ENCODE data around the gene A4GNT. TPM values are rescaled to one million over a fixed set of nuclear protein-coding genes. Genes with fewer than 3 reads are reported as not detected.

Gene A4GNT
- polyA plus RNA-seq, 1 donor = 0.07 TPM

- Histone ChIP-seq H3K27me3 (ENCODE audit: control insufficient read depth, insufficient read depth, low read length) (no peaks in the 10 kb centered on the region), H3K9me3 (ENCODE audit: control insufficient read depth, low read depth, low read length) (no peaks in the 10 kb centered on the region), H3K4me3 (ENCODE audit: low read length) (no peak overlapping the region), H3K4me1 (ENCODE audit: control insufficient read depth, insufficient read depth, low read length) (no peaks in the 10 kb centered on the region), H3K36me3 (ENCODE audit: control insufficient read depth, insufficient read depth, low read length) (peaks cover 6% of the 10 kb centered on the region), H3K27ac (ENCODE audit: low read length) (no peak overlapping the region)
- no peak for DNase-seq
- no CpG with 5 or more reads among the region's 1 CpG for whole genome bisulfite sequencing (ENCODE audit: insufficient coverage, low lambda C conversion rate)
Observed at GRCh38 chr3:138078901-138079344, 53.3 kb downstream of the A4GNT start.

GRCh38 chr3:138078096-138078495, 54.1 kb downstream of the A4GNT start:
- H3K36me3 ChIP-seq (ENCODE audit: control insufficient read depth, insufficient read depth, low read length) = peaks cover 2% of the 10 kb centered on the region

More at GRCh38 chr3:138078096-138078495, 54.1 kb downstream of the A4GNT start:
- Histone ChIP-seq H3K27ac (ENCODE audit: low read length) (no peak overlapping the region), H3K4me3 (ENCODE audit: low read length) (no peak overlapping the region), H3K9me3 (ENCODE audit: control insufficient read depth, low read depth, low read length) (no peaks in the 10 kb centered on the region), H3K4me1 (ENCODE audit: control insufficient read depth, insufficient read depth, low read length) (no peaks in the 10 kb centered on the region), H3K27me3 (ENCODE audit: control insufficient read depth, insufficient read depth, low read length) (no peaks in the 10 kb centered on the region)
- WGBS (ENCODE audit: insufficient coverage, low lambda C conversion rate) = no CpG with 5 or more reads among the region's 4 CpGs
- no peak for DNase-seq

Other genes starting within 250 kb of the A4GNT start
- 4.1 TPM for gene CLDN18, start 122.2 kb downstream of the A4GNT start, polyA plus RNA-seq
- gene DZIP1L, start 16.8 kb downstream of the A4GNT start, polyA plus RNA-seq = 4.4 TPM
- gene DBR1, start 42.5 kb upstream of the A4GNT start, polyA plus RNA-seq = 13.7 TPM
- 30.6 TPM for gene ARMC8, start 54.9 kb upstream of the A4GNT start, polyA plus RNA-seq
- gene NME9, start 197.5 kb upstream of the A4GNT start, polyA plus RNA-seq = 1.4 TPM
- 6.3 TPM for gene MRAS, start 216.2 kb upstream of the A4GNT start, polyA plus RNA-seq